ENCODE data around the gene CEP162. TPM values are rescaled to one million over a fixed set of nuclear protein-coding genes. Genes with fewer than 3 reads are reported as not detected.
"Not testable (repeated sequence)": the region's sequence is repeated elsewhere in the genome, so short reads cannot be mapped to it uniquely, and the experiment has no call there.

The CEP162 gene
- total and polyA plus RNA-seq, 2 of the 8 experiments (the other 6 are each of a cell fraction or from before 2014, with no cell fraction given) = 1.3 to 10.6 TPM

DNA sequence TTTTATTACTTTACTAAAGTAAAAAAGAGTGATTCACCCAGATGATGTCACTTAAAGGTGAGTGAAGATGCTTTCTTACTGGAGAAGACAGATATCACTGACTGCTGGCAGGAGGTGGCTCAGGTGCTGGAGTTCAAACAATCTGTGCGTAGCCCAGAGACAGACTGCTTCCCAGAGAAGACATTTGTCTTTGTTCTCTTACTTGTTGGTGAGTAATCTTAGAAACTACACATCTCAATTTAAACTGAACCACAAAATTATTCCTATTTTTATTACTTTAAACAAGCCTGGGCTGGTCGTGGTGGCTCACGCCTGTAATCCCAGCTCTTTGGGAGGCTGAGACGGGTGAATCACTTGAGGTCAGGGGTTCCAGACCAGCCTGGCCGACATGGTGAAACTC, 92.2 kb downstream of the CEP162 start (continued):
- TF ChIP-seq CHD2 (IDR thresholded peaks at IDR 0.05; ENCODE audit: low read length) = no peak

DNA sequence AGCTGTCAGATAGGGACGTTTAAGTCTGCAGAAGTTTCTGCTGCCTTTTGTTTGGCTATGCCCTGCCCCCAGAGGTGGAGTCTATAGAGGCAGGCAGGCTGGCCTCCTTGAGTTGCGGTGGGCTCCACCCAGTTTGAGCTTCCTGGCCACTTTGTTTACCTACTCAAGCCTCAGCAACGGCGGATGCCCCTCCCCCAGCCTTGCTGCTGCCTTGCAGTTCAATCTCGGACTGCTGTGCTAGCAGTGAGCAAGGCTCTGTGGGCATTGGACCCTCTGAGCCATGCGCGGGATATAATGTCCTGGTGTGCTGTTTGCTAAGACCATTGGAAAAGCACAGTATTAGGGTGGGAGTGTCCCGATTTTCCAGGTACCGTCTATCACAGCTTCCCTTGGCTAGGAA, 94.1 kb downstream of the CEP162 start:
- POLR2A ChIA-PET (ENCODE audit: partially characterized antibody); H3K23me2 ChIP-seq (ENCODE audit: low read depth, low read length); H4K91ac ChIP-seq (replicated peaks; ENCODE audit: insufficient read length, low read length); H2BK120ac ChIP-seq (replicated peaks; ENCODE audit: low read depth, low read length); H3K4ac ChIP-seq (replicated peaks; ENCODE audit: insufficient read length, low read depth, low read length); H2BK5ac ChIP-seq (ENCODE audit: low read depth, low read length); H3K79me1 ChIP-seq (ENCODE audit: low read depth, low read length); H3K4me2 ChIP-seq (ENCODE audit: insufficient read depth in 1 of 2, low read depth in 2 of 2, low read length in 2 of 2); H3K27me3 ChIP-seq (replicated peaks in 1 of 4; ENCODE audit: control insufficient read depth in 3 of 4, extremely low read depth in 1 of 4, insufficient read depth in 3 of 4, low read length in 3 of 4); H3K18ac ChIP-seq (ENCODE audit: extremely low read depth, low read length); H3K9ac ChIP-seq (replicated peaks in 1 of 4; ENCODE audit: extremely low read depth in 1 of 4, low read depth in 3 of 4, low read length in 3 of 4); H2AFZ ChIP-seq (ENCODE audit: low read length); H2BK20ac ChIP-seq (ENCODE audit: low read length); H4K20me1 ChIP-seq (replicated peaks in 1 of 2; ENCODE audit: control insufficient read depth in 1 of 2, insufficient read depth in 2 of 2, low read length in 2 of 2); H2BK15ac ChIP-seq (ENCODE audit: low read length); H3K4me1 ChIP-seq (replicated peaks in 1 of 4; ENCODE audit: control insufficient read depth in 3 of 4, insufficient read depth in 4 of 4, low read length in 3 of 4); H3K27ac ChIP-seq (ENCODE audit: low read depth, low read length); H2AK5ac ChIP-seq (ENCODE audit: low read depth, low read length); FAIRE-seq; H3K4me3 ChIP-seq (ENCODE audit: extremely low read depth in 1 of 4, insufficient read depth in 2 of 4, low read depth in 3 of 4, low read length in 4 of 4); H3K23ac ChIP-seq (ENCODE audit: insufficient read length); H3K56ac ChIP-seq (replicated peaks; ENCODE audit: insufficient read length, low read depth, low read length); H4K8ac ChIP-seq (ENCODE audit: extremely low read depth, insufficient read depth, low read length); H2BK12ac ChIP-seq (ENCODE audit: low read depth, low read length); H4K5ac ChIP-seq (ENCODE audit: insufficient read length, low read depth, low read length); H3K79me2 ChIP-seq (ENCODE audit: control insufficient read depth in 1 of 2, insufficient read depth in 2 of 2, low read length in 2 of 2); H3K14ac ChIP-seq (ENCODE audit: insufficient read length); DNase-seq (ENCODE audit: low read depth in 1 of 2, low spot score in 2 of 2): not testable (repeated sequence)
- CTCF ChIA-PET (ENCODE audit: partially characterized antibody) = interaction anchor here (0.6 kb wide), 1 partner anchor 64 kb away, joined by 3 read pairs; no protein-coding TSS in a partner anchor
- Histone ChIP-seq H3K9me3 (ENCODE audit: insufficient read depth in 2 of 2, low read depth in 1 of 2, low read length in 1 of 2) (peaks cover 10 to 18% of the 10 kb centered on the region in 2 experiments), H3K36me3 (ENCODE audit: control insufficient read depth in 2 of 4, insufficient read depth in 4 of 4, low read length in 3 of 4) (peaks cover 0 to 20% (median 6%) of the 10 kb centered on the region in 4 experiments; a peak in 3 of 8 replicates)
- WGBS, 2 experiments (ENCODE audit: extremely low coverage in 1 of 2, insufficient coverage in 1 of 2, insufficient read length in 1 of 2, insufficient replicate concordance in 2 of 2, low coverage in 1 of 2, low lambda C conversion rate in 2 of 2, missing lambda C conversion rate in 1 of 2) = 91% methylated on average over 9 of the region's 9 CpGs; no CpG with 5 or more reads in 1 of the 2 experiments

Data from H1 (cell line).